Fibroblast of skin of left quadriceps (primary cell): ENCODE measurements around the gene MYO15B.
"Not testable (repeated sequence)": the region's sequence is repeated elsewhere in the genome, so short reads cannot be mapped to it uniquely, and the experiment has no call there.

Source experiments
- DNase-seq, 2 experiments: peaks; one replicate each; pipeline ENCODE4 v3.0.0-alpha.2; 2013; ENCODE audit warnings: low read depth in 2 of 2

The MYO15B gene

GRCh38 chr17:75624714-75625345 is 37.2 kb downstream of the MYO15B start:
- no peak for DNase-seq

- DNase-seq: no peak
Measured at GRCh38 chr17:75625813-75626486, 38.4 kb downstream of the MYO15B start.

GRCh38 chr17:75626496-75627038 is 39.0 kb downstream of the MYO15B start:
- DNase-seq: no peak

GRCh38 chr17:75627094-75627493 is 39.5 kb downstream of the MYO15B start:
- DNase-seq: no peak

GRCh38 chr17:75628425-75628824 is 40.8 kb downstream of the MYO15B start:
- no peak for DNase-seq

- no peak for DNase-seq
Measured at GRCh38 chr17:75629157-75629556, 41.6 kb downstream of the MYO15B start.

- DNase-seq: no peak
Measured at GRCh38 chr17:75630071-75630917, 42.7 kb downstream of the MYO15B start.

- DNase-seq: no peak
Measured at GRCh38 chr17:75631353-75631752, 43.8 kb downstream of the MYO15B start.

GRCh38 chr17:75632428-75632827 is 44.8 kb downstream of the MYO15B start:
- no peak for DNase-seq

GRCh38 chr17:75632863-75633485 is 45.4 kb downstream of the MYO15B start, which contains the start of gene SMIM5:
TSS of gene SMIM5 (plus strand) at chr17:75633434. CDS start at chr17:75640202, 6,768 bp downstream.
- peak; percentile 32 to 38 for DNase-seq

GRCh38 chr17:75633486-75634375 is 46.1 kb downstream of the MYO15B start:
- peak; percentile 61 to 67 for DNase-seq

- DNase-seq: no peak
Measured at GRCh38 chr17:75634376-75634740, 46.8 kb downstream of the MYO15B start.

GRCh38 chr17:75634754-75635609 is 47.4 kb downstream of the MYO15B start:
- no peak for DNase-seq

- no peak for DNase-seq
Measured at GRCh38 chr17:75635610-75636202, 48.1 kb downstream of the MYO15B start.

- no peak for DNase-seq
Measured at GRCh38 chr17:75636381-75637142, 49.0 kb downstream of the MYO15B start.

- no peak for DNase-seq
Measured at GRCh38 chr17:75637143-75637538, 49.5 kb downstream of the MYO15B start.

- no peak for DNase-seq
Measured at GRCh38 chr17:75637551-75637950, 50.0 kb downstream of the MYO15B start.

- not testable (repeated sequence) for DNase-seq
Measured at GRCh38 chr17:75638039-75638438, 50.4 kb downstream of the MYO15B start.

GRCh38 chr17:75638893-75639292 is 51.3 kb downstream of the MYO15B start:
- DNase-seq: no peak
